CD4-positive, alpha-beta T cell treated with Interferon alpha-2 for 1 hour (primary cell): ENCODE data around the gene SYNPR.
"Not testable (repeated sequence)": the region's sequence is repeated elsewhere in the genome, so short reads cannot be mapped to it uniquely, and the experiment has no call there.

Experiments
- DNase-seq, 2 donors: peaks; one replicate each; pipeline ENCODE4 v3.0.0-alpha.2; 2020 to 2022

The SYNPR gene

DNA sequence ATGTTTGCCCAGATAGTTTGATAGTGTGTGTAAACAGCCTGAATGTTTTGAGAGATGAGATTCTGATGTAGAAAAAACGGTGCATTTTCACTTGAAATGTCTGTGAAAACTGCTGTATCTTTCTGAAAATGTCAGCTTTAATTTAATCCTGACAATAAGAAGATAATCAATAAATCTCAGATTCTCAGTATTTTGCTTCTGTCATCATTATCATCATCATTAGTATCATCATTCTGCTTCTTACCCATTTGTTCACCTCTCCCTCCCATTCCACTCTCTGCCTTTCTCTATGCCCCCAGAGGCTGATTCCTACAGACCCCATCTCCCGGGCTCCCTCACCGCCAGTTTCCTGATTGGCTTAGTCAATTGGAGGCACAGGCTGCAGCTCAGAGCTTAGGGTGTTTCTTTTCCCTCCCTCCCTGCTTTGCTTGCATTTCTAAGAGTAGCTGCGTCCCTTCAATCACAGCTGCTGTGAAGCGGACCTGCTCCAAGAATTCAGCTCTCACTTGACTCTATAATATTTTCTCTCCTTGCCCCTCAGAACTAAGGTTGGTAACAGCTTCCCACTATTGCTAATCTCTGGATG lies 366.2 kb downstream of the SYNPR start:
- DNase-seq = no peak

DNA sequence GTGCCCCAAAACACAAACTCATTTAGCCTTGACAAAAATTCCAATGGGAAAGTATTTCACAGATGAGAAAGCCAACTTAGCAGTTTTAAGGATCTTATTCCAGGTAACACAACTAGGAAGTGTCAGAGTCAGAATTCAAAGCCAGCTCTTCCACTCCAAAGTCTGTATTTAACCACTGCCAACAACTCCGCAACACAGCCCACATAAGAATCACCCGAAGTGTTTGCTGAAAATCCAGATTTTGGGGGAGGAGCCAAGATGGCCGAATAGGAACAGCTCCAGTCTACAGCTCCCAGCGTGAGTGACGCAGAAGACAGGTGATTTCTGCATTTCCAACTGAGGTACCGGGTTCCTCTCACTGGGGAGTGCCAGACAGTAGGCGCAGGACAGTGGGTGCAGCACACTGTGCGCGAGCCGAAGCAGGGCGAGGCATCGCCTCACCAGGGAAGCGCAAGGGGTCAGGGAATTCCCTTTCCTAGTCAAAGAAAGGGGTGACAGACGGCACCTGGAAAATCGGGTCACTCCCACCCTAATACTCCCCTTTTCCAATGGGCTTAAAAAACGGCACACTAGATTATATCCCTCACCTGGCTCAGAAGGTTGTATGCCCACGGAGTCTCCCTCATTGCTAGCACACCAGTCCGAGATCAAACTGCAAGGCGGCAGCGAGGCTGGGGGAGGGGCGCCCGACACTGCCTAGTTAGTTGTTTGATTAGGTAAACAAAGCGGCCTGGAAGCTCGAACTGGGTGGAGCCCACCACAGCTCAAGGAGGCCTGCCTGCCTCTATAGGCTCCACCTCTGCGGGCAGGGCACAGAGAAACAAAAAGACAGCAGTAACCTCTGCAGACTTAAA lies 367.0 kb downstream of the SYNPR start:
- DNase-seq = not testable (repeated sequence)

- DNase-seq = no peak
Observed at GRCh38 chr3:63652066-63652725, 374.1 kb downstream of the SYNPR start, which contains the start of gene SNTN. TSS of gene SNTN (plus strand) at chr3:63652675. CDS start at chr3:63652688, 13 bp downstream.

- no peak for DNase-seq
Observed at GRCh38 chr3:63654211-63654610, 376.1 kb downstream of the SYNPR start.

GRCh38 chr3:63654931-63655330 lies 376.8 kb downstream of the SYNPR start:
- DNase-seq = no peak

DNA sequence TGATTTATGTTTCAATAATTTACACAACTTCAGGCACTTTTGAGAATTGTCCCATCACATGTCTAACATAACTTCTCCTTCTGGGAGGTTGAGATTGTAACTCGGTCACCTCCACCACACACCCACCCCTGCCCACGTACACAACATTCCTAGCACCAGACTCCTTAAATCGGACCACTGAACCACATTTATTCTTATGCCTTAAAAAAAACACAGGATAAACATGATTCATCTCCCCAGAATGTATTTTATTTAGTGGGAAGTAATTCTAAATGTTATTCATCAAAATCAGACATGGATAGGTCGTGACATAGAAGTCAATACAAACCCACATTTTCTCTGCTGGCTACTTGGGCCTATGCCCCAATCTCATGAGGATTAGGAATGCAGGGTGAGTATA lies 377.4 kb downstream of the SYNPR start:
- DNase-seq = no peak

GRCh38 chr3:63656786-63657185 lies 378.7 kb downstream of the SYNPR start:
- DNase-seq = no peak

DNA sequence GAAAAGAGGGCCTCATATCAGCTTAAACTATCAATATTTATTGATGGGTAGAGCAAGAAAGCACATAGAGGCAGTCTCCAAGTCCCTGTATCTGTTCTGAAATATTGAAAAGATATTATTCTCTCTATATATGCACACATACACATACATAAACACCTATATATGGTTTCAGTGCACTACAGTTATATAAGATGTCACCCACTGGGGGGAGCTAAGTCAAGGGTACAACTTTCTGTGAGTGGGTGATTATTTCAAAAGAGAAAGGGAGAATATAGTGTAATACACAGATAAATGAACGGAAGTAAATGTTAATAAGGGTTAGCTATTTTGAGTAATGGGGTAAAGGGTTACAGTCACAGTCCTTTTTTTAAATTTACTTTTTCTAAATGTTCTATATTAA lies 383.1 kb downstream of the SYNPR start:
- DNase-seq = no peak

DNA sequence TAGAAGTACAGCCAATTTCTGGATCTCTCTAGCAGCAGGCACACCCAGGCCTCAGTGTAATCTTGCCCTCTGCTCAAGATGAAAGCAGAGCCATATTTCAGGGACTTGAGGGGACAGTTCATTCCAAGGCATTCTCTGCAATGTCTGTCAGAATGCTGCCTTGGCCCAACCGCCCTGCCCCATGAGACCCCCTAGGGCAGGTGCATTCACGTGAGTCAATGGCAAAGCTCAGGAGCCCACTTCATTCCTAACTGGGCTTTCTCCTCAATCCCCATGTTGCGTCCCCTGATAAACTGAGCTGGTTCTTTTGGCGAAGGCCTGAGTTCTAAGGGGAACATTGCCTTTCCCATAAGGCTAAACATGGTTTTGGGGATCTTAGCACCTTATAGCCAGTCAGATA lies 383.9 kb downstream of the SYNPR start:
- DNase-seq = no peak

GRCh38 chr3:63662500-63662899 lies 384.4 kb downstream of the SYNPR start:
- DNase-seq = no peak
